GM12878 (cell line): ENCODE data around the gene CPNE6. TPM values are rescaled to one million over a fixed set of nuclear protein-coding genes. Genes with fewer than 3 reads are reported as not detected.

Source experiments
- ATAC-seq: fragments of 200-7000 bp; cut with Tn5 transposase; 3 replicates; pipeline ENCODE4 v1.9.1; 2020; ENCODE audit warnings: mild to moderate bottlenecking, moderate library complexity
- BruUV-seq: library from RNA; stranded (reverse); fragments of 400-500 nt; replicated peaks from 2 replicates; lab custom pipeline; 2021; lab: Mats Ljungman, UMichigan
- CTCF ChIA-PET: fragments of 300-600 bp; sonication (Branson Sonifier 250); formaldehyde crosslinking; extraction: SDS; loops from one replicate; lab custom pipeline; 2021; ENCODE audit warnings: inconsistent platforms; lab: Yijun Ruan, JAX
- POLR2A ChIA-PET: fragments of 350-600 bp; formaldehyde crosslinking; extraction: SDS; loops from one replicate; lab custom pipeline; 2021; ENCODE audit warnings: inconsistent platforms; lab: Charles Lee
- RAD21 ChIA-PET: fragments of 300-600 bp; sonication (Branson Sonifier 250); formaldehyde crosslinking; loops from one replicate; lab custom pipeline; 2023; ENCODE audit warnings: antibody characterized with exemption; ENCODE audit not compliant: unreplicated experiment; lab: Charles Lee
- SMC1A ChIA-PET: fragments of 300-600 bp; sonication (Branson Sonifier 250); formaldehyde crosslinking; loops from one replicate; lab custom pipeline; 2023; ENCODE audit not compliant: unreplicated experiment, uncharacterized antibody; lab: Charles Lee
- DNase-seq: peaks from one replicate; pipeline ENCODE4 v3.0.0-alpha.2; 2011; ENCODE audit warnings: low read depth, low spot score
- FAIRE-seq: peaks from 3 replicates; lab custom pipeline; 2011; peaks lifted over from hg19 to GRCh38; lab: Jason Lieb, UNC
- H2AFZ ChIP-seq: 2 replicates; pipeline ENCODE4 v1.6.0; 2011; ENCODE audit warnings: low read depth, low read length, control low read depth; ENCODE audit not compliant: control insufficient read depth
- H3K27ac ChIP-seq: 2 replicates; pipeline ENCODE4 v1.5.1; 2011; ENCODE audit warnings: control low read depth; ENCODE audit not compliant: control insufficient read depth, insufficient read depth
- H3K27me3 ChIP-seq, 2 experiments: replicated peaks in 1 of 2; 2 replicates each; pipeline versions ENCODE4 v1.6.0 to v1.6.1; 2011; ENCODE audit warnings: low read length in 1 of 2; ENCODE audit not compliant: control insufficient read depth in 2 of 2, insufficient read depth in 2 of 2
- H3K36me3 ChIP-seq, 2 experiments: 2 replicates each; pipeline ENCODE4 v1.5.1; 2011; ENCODE audit warnings: low read length in 1 of 2; ENCODE audit not compliant: control insufficient read depth in 2 of 2, insufficient read depth in 2 of 2
- H3K4me1 ChIP-seq: 2 replicates; pipeline ENCODE4 v1.6.1; 2011; ENCODE audit warnings: mild to moderate bottlenecking, low read length, moderate library complexity, mixed read lengths; ENCODE audit not compliant: control insufficient read depth, insufficient read depth
- H3K4me2 ChIP-seq: 2 replicates; pipeline ENCODE4 v1.6.0; 2011; ENCODE audit warnings: control low read depth; ENCODE audit not compliant: control insufficient read depth, insufficient read depth
- H3K4me3 ChIP-seq: fragments of 200-600 bp; sonication (generic); 2 replicates; pipeline ENCODE4 v1.5.1; 2016
- H3K79me2 ChIP-seq: 2 replicates; pipeline ENCODE4 v1.6.0; 2011; ENCODE audit warnings: low read length; ENCODE audit not compliant: control insufficient read depth, insufficient read depth
- H3K9ac ChIP-seq: 2 replicates; pipeline ENCODE4 v1.8.0; 2011; ENCODE audit warnings: low read length, control low read depth, mixed read lengths; ENCODE audit not compliant: control insufficient read depth, insufficient read depth
- H3K9me3 ChIP-seq: replicated peaks from 3 replicates; pipeline ENCODE4 v1.5.1; 2011; ENCODE audit warnings: mild to moderate bottlenecking, low read length; ENCODE audit not compliant: control insufficient read depth, insufficient read depth
- H4K20me1 ChIP-seq: 2 replicates; pipeline ENCODE4 v1.6.0; 2011; ENCODE audit not compliant: control insufficient read depth, insufficient read depth
- CEBPB ChIP-seq, 2 experiments: fragments of 150-350 bp in 1 of 2; IDR thresholded peaks; 2 replicates each; pipeline ENCODE4 v1.6.1; 2012 to 2014; ENCODE audit warnings: low read depth in 2 of 2, low read length in 2 of 2, borderline replicate concordance in 1 of 2, inconsistent platforms in 1 of 2
- CUX1 ChIP-seq: IDR thresholded peaks from 2 replicates; pipeline ENCODE4 v1.6.1; 2012; ENCODE audit warnings: improper control_type of control experiment, low read depth, low read length; ENCODE audit not compliant: insufficient replicate concordance
- HSF1 ChIP-seq: fragments of 150-350 bp; IDR thresholded peaks from 2 replicates; pipeline ENCODE4 v1.6.1; 2014; ENCODE audit warnings: mild to moderate bottlenecking, low read depth, low read length
- KAT2A ChIP-seq: conservative IDR thresholded peaks from 2 replicates; pipeline ENCODE4 v1.6.1; 2011; ENCODE audit warnings: low read depth, low read length; ENCODE audit not compliant: control insufficient read depth
- LARP7 ChIP-seq: fragments of 450-650 bp; IDR thresholded peaks from 2 replicates; pipeline ENCODE4 v1.6.1; 2017; ENCODE audit warnings: mild to moderate bottlenecking
- MLLT1 ChIP-seq: fragments of 450-650 bp; IDR thresholded peaks from 2 replicates; pipeline ENCODE4 v1.6.1; 2016; ENCODE audit warnings: mild to moderate bottlenecking
- MXI1 ChIP-seq: fragments of 150-350 bp; IDR thresholded peaks from 2 replicates; pipeline ENCODE4 v1.6.1; 2011; ENCODE audit warnings: low read depth, mild to moderate bottlenecking, inconsistent platforms, low read length, improper control_type of control experiment
- SIN3A ChIP-seq: IDR thresholded peaks from 2 replicates; pipeline ENCODE4 v1.6.1; 2012; ENCODE audit warnings: low read depth, low read length, improper control_type of control experiment
- SKIL ChIP-seq: fragments of 450-650 bp; IDR thresholded peaks from 2 replicates; pipeline ENCODE4 v1.6.1; 2017; ENCODE audit warnings: mild to moderate bottlenecking, low read depth, inconsistent platforms; ENCODE audit not compliant: poor library complexity, severe bottlenecking
- SREBF2 ChIP-seq: IDR thresholded peaks from 2 replicates; pipeline ENCODE4 v1.6.1; 2012; ENCODE audit warnings: mild to moderate bottlenecking, low read length
- SRF ChIP-seq, 2 experiments: IDR thresholded peaks; 2 replicates each; pipeline ENCODE4 v1.6.1; 2011; ENCODE audit warnings: low read depth in 2 of 2, low read length in 2 of 2, mild to moderate bottlenecking in 1 of 2, moderate library complexity in 1 of 2
- ZNF24 ChIP-seq: fragments of 450-650 bp; IDR thresholded peaks from 2 replicates; pipeline ENCODE4 v1.6.1; 2017; ENCODE audit warnings: antibody characterized with exemption, mild to moderate bottlenecking
- WGBS: methylation state at CpG from one replicate; pipeline ENCODE4 v1.1.6; 2016; ENCODE audit warnings: low lambda C conversion rate; ENCODE audit not compliant: insufficient replicate concordance, insufficient coverage; ENCODE audit errors: missing lambda C conversion rate; 5-methylcytosine and 5-hydroxymethylcytosine counted together
- in situ Hi-C: fragments of 300-500 bp; cut with MboI; formaldehyde crosslinking; loops from 9 replicates; pipeline ENCODE4 v1.14.3; 2018; ENCODE audit warnings: mixed read lengths
- intact Hi-C: fragments of 100-400 bp; cut with micrococcal nuclease; formaldehyde crosslinking; loops from one replicate; pipeline ENCODE4 v1.14.2; 2022; ENCODE audit not compliant: unreplicated experiment
- polyA plus RNA-seq, 11 experiments: library from polyadenylated mRNA; depleted of rRNA in 4 of 11; unstranded in 6 of 11; stranded (reverse) in 5 of 11; fragments of >200 nt; fragmentation: Nextera tagmentation in 4 of 11; fragmentation: Illumina TruSeq in 1 of 11; extraction: Ambion mirVana in 4 of 11; extraction: Trizol in 1 of 11; gene quantifications; 1 replicate in 1 of 11; 2 replicates in 10 of 11; pipeline versions ENCODE4 v1.2.1 to v1.2.3, GENCODE V29; 2011 to 2016; ENCODE audit warnings: inconsistent platforms in 2 of 11, missing spikeins in 2 of 11, low read depth in 1 of 11
- total RNA-seq, 4 experiments: library from RNA; depleted of rRNA in 3 of 4; stranded (reverse); fragments of >200 nt in 3 of 4; fragmentation: Illumina TruSeq in 1 of 4; extraction: Trizol in 1 of 4; gene quantifications; 2 replicates each; pipeline versions ENCODE4 v1.2.1 to v1.2.3, GENCODE V29; 2013 to 2021

CPNE6 gene
- total and polyA plus RNA-seq, 10 of the 15 experiments (the other 5 are each of a cell fraction or from before 2014, with no cell fraction given): 0.06 to 0.43 (median 0.18) TPM; not detected in 3

GRCh38 chr14:24122898-24123297, 51.5 kb downstream of the CPNE6 start:
- no peak overlapping the region; the same call in 1 of the 2 replicates for H3K9ac ChIP-seq
- peak overlapping the region; percentile 46; the same call in 1 of the 2 replicates for H3K4me2 ChIP-seq
- 98% methylated on average over 8 of the region's 8 CpGs for WGBS
- H3K9me3 ChIP-seq: no peaks in the 10 kb centered on the region
- DNase-seq: no peak
- H3K79me2 ChIP-seq: no peaks in the 10 kb centered on the region
- H3K36me3 ChIP-seq: peaks cover 13 to 18% of the 10 kb centered on the region in 2 experiments
- RAD21 ChIA-PET: interaction anchor here (1.3 to 1.7 kb wide), 2 partner anchors 13 to 15 kb away, joined by 3 to 9 read pairs; partner anchors contain the start of gene PSME1
- H4K20me1 ChIP-seq: no peaks in the 10 kb centered on the region
- no peak for ATAC-seq
- H3K4me3 ChIP-seq: no peak overlapping the region
- peaks cover 24% of the 10 kb centered on the region for H3K4me1 ChIP-seq
- SMC1A ChIA-PET: interaction anchor here (1.2 to 6.1 kb wide), 5 partner anchors 7 to 39 kb away, joined by 4 to 47 read pairs (median 7); partner anchors contain the start of genes DCAF11, IRF9 and NRL
- intact Hi-C loops: no loop called here
- POLR2A ChIA-PET: interaction anchor here (2.5 to 17.1 kb wide), 3 partner anchors 7 to 23 kb away, joined by 12 to 276 read pairs (median 52); partner anchors contain the start of genes DCAF11, EMC9, FITM1 and NRL
- no TSS peak for BruUV-seq
- in situ Hi-C loops: loop anchor here (25.0 kb wide), 1 partner anchor 811 kb away; the partner anchor contains the start of genes BCL2L2, PABPN1 and PPP1R3E
- CTCF ChIA-PET: interaction anchor here (0.7 kb wide), 1 partner anchor 8 kb away, joined by 5 read pairs; the partner anchor contains the start of genes DCAF11 and NRL
- peak overlapping the region; percentile 78 for H3K27ac ChIP-seq
- FAIRE-seq: no peak
- H3K27me3 ChIP-seq: no peaks in the 10 kb centered on the region
- no peak overlapping the region for H2AFZ ChIP-seq
- no peak for TF ChIP-seq SRF (IDR thresholded peaks at IDR 0.05; ENCODE audit: low read depth in 2 of 2, low read length in 2 of 2)
- TF ChIP-seq SKIL: no peak
- TF ChIP-seq CUX1: no peak
- no peak for TF ChIP-seq SIN3A
- no peak for TF ChIP-seq MLLT1
- no peak for TF ChIP-seq LARP7
- TF ChIP-seq HSF1: no peak
- TF ChIP-seq SREBF2: no peak
- no peak for TF ChIP-seq KAT2A
- TF ChIP-seq MXI1: no peak
- TF ChIP-seq CEBPB (IDR thresholded peaks at IDR 0.05; ENCODE audit: borderline replicate concordance in 1 of 2, low read depth in 2 of 2, low read length in 2 of 2): no peak
- TF ChIP-seq ZNF24: no peak
